Measurements from ENCODE around the gene HECTD4.
"Not testable (repeated sequence)": the region's sequence is repeated elsewhere in the genome, so short reads cannot be mapped to it uniquely, and the experiment has no call there.

Gene HECTD4

GRCh38 chr12:112401903-112402498 lies 19.8 kb upstream of the HECTD4 start:
- no peak for DNase-seq

DNA sequence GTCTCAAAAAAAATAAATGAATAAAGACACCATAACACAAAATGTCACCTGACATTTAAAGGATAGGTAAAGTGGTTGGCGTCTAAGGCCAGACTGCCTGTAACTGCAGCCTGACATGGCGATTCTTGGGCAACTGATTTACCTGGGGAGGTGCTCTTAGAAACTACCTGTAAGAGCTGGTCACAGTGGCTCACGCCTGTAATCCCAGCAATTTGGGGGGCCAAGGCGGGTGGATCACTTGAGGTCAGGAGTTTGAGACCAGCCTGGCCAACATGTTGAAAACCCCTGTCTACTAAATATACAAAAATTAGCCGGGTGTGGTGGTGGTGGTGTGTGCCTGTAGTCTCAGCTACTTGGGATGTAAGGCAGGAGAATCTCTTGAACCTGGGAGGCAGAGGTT lies 18.8 kb upstream of the HECTD4 start:
- no peak for DNase-seq

GRCh38 chr12:112393328-112393727 lies 11.1 kb upstream of the HECTD4 start:
- no peak for DNase-seq

DNA sequence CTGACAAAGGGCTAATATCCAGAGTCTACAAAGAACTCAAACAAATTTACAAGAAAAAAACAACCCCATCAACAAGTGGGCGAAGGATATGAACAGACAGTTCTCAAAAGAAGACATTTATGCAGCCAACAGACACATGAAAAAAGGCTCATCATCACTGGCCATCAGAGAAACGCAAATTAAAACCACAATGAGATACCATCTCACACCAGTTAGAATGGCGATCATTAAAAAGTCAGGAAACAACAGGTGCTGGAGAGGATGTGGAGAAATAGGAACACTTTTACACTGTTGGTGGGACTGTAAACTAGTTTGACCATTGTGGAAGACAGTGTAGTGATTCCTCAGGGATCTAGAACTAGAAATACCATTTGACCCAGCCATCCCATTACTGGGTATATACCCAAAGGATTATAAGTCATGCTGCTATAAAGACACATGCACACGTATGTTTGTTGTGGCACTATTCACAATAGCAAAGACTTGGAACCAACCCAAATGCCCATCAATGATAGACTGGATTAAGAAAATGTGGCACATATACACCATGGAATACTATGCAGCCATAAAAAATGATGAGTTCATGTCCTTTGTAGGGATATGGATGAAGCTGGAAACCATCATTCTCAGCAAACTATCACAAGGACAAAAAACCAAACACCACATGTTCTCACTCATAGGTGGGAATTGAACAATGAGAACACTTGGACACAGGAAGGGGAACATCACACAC lies 7.9 kb upstream of the HECTD4 start:
- not testable (repeated sequence) for DNase-seq

DNA sequence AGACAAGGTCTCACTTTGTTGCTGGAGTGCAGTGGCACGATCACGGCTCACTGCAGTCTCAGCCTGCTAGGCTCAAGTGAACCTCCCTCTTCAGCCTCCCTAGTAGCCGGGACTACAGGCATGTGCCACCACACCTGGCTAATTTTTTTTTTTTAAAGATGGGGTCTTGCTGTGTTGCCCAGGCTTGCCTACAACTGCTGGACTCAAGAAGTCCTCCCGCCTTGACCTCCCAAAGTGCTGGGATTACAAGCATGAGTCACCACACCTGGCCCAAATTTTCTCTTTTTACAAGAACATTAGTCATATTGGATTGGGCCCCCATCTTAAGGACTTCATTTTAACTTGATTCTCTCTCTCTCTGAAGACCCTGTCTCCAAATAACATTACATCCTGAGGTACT lies 7.0 kb upstream of the HECTD4 start:
- no peak for DNase-seq

- DNase-seq = peak; percentile 15 to 26
These were observed 4.5 kb upstream of the HECTD4 start for GRCh38 chr12:112386726-112387125.

DNA sequence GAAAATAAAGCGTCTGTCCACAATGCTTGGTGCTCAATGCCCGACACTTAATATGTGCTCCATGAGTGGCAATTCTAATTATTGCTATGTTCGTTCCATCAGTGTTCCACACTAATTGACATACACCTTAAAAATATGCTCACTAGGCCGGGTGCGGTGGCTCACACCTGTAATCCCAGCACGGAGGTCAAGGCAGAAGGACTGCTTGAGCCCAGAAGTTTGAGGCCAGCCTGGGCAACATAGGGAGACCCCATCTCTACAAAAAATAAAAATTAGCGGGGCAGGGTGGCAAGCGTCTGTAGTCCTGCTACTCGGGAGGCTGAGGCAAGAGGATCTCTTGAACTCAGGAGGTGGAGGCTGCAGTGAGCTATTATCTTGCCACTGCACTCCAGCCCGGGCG lies 635 bp upstream of the HECTD4 start:
- DNase-seq = no peak

DNA sequence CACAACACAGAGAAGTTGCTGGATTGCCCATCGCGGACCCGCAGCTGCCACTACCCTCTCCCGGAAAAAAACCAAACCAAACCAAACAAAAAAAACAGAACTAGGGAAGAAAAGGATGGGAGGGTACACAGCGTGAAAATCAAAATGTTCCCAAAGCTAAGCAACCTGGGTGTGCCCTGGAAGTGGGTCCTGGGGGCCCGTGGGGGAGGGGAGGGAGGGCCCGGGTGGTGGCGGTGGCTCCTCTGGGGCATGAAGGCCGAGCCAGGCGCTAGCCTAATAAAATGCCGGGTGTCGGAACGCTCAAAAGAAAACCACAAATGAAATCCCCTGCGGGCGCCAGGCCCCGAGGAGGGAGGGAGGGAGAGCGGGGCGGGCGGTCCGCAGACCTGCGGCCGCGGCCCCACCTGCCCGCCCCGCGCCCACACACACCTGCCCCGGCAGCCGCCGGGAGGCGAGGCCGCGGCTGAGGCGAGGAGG lies 787 bp downstream of the HECTD4 start:
- DNase-seq = no peak

GRCh38 chr12:112380663-112381405 lies 1.4 kb downstream of the HECTD4 start:
- no peak for DNase-seq

GRCh38 chr12:112375105-112375504 lies 7.1 kb downstream of the HECTD4 start:
- no peak for DNase-seq

- DNase-seq = no peak
These were observed 8.0 kb downstream of the HECTD4 start for GRCh38 chr12:112374166-112374740.

DNA sequence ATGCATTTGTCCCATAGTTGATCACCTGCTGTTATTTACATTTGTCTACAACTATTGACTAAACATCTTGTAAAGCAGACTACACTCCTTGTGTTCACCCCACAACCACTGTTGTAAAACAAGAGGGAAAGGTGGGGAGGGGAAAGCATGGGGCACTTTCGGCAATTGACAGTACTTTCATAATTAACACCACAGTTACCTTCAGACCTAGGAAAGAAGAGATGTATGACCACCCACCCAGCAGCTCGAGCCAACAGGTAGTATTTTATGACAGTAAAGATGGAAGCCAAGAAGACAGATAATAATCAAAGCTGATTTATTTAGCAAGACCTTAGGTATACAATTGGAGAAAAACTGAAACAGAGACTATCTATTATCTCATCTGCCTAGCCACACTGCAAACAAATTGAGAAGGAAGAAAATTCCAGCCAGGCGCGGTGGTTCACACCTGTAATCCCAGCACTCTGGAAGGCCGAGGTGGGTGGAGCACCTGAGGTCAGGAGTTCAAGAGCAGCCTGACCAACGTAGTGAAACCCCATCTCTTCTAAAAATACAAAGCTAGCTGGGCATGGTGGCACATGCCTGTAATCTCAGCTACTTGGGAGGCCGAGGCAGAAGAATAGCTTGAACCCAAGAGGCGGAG lies 11.2 kb downstream of the HECTD4 start:
- DNase-seq = no peak

DNA sequence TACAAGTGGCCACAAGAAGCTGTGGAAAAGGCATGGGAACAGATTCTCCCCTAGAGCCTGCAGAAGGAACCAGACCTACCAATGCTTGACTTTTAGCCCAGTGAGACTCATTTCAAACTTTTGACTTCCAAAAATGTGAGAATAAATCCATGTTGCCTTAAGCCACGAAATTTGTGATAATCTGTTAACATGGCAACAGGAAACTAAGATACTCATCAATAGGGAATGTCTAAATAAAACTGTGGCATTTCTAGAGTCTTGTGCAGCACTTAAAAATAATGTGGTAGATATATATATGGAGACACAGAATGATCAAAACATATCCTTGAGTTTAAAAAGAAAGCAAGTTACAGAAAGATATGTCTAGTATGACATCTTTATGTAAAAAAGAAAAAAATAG lies 12.0 kb downstream of the HECTD4 start:
- no peak for DNase-seq

DNA sequence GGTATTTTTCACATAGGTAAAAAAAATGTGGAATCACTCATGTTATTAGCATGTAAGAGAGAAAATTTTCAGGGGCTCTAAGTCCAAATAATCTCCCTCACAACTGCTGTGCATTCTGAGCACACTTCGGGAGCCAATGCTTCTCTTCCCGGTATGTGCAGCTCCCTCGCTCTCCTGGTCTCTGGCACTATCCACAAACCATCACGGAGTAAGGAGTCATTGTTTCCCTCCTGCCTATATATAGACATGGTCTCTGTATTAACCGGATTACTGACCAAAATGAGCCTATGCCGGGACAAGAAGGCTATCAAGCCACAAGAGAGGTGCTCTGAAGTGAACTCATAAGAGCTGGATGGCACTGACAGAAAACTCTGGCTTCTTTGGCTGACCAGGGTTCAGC lies 13.4 kb downstream of the HECTD4 start:
- DNase-seq = no peak

- DNase-seq = no peak
These were observed 14.3 kb downstream of the HECTD4 start for GRCh38 chr12:112367965-112368364.

- no peak for DNase-seq
These were observed 19.9 kb downstream of the HECTD4 start for GRCh38 chr12:112362310-112362709.

DNA sequence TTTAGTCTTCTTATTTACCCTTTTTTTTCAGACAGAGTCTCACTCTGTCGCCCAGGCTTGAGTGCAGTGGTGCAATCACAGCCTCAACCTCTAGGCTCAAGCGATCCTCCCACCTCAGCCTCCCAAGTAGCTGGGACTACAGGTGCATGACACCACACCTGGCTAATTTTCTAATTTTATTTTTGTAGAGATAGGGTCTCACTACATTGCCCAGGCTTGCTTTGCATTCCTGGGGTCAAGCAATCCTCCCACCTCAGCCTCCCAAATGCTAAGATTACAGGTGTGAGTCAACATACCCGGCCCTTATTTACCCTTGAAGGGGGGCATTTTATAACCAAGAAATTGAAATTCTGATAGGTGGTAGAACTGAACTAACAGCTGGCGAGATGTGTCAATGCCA lies 21.0 kb downstream of the HECTD4 start:
- DNase-seq = no peak

DNA sequence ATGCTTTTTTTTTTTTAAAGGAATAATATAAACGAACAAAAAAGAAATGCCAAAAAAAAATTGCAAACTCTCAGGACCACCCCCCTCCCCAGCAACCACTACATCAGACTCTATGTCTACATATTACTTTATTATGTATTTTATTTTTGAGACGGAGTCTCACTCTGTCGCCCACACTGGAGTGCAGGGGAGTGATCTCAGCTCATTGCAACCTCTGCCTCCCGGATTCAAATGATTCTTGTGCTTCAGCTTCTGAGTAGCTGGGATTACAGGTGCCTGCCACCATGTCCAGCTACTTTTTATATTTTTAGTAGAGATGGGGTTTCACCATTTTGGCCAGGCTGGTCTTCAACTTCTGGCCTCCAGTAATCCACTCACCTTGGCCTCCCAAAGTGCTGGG lies 22.9 kb downstream of the HECTD4 start:
- no peak for DNase-seq

GRCh38 chr12:112357214-112357613 lies 25.0 kb downstream of the HECTD4 start:
- DNase-seq = no peak

GRCh38 chr12:112354399-112354798 lies 27.8 kb downstream of the HECTD4 start:
- peak in 1 of 2 donors; percentile 12 for DNase-seq

DNA sequence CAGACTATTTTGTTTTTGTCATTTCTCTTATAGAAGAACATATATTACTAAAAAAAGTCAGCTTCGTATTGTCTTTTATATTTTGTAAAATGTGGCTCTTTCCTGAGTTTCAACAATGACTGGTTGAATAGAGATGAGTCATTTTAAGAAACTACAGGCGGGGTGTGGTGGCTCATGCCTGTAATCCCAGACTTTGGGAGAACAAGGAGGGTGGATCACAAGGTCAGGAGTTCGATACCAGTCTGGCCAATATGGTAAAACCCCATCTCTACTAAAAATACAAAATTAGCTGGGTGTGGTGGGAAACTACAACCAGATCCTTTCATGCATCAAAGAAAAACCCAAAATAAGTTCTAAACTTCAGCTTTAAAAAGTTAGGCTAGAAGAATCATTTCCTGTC lies 28.8 kb downstream of the HECTD4 start:
- peak; percentile 22 to 23 for DNase-seq

DNA sequence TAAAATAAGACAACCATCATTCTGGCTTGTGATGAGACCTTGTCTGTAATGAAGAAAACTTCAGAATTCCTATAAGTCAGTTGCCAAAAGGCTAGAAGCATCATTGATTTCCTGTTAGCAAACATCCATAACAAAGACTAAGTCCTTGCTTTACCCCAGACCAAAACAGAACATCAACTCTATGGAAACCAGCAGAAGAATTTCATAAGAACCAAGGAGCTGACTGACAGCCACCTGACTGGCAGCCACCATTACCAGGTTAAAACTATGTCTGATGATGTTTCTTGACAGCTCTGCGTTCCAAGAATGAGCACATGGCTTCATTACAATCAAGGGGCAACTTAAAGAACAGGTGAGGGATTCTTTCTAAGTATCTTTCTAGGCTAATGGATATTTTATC lies 29.3 kb downstream of the HECTD4 start:
- peak; percentile 27 to 33 for DNase-seq

All from inflammatory macrophage (primary cell).